ENCODE results near the gene CDH4.

The CDH4 gene

GRCh38 chr20:61580958-61581824 is 329.1 kb downstream of the CDH4 start:
- no peak for TF ChIP-seq CTCF (IDR thresholded peaks at IDR 0.05; ENCODE audit: low read depth, low read length)
- in situ Hi-C loops (cut with HindIII; ENCODE audit: low sequenced_read_pairs), result no loop called here
- no peak for DNase-seq (ENCODE audit: low read depth, low spot score)
- H3K4me3 ChIP-seq (ENCODE audit: low read depth, low read length), result no peak overlapping the region

GRCh38 chr20:61581825-61582188 is 329.7 kb downstream of the CDH4 start:
- TF ChIP-seq CTCF (IDR thresholded peaks at IDR 0.05; ENCODE audit: low read depth, low read length), result no peak
- no peak overlapping the region for H3K4me3 ChIP-seq (ENCODE audit: low read depth, low read length)
- DNase-seq (ENCODE audit: low read depth, low spot score), result no peak
- in situ Hi-C loops (cut with HindIII; ENCODE audit: low sequenced_read_pairs), result no loop called here

GRCh38 chr20:61582196-61582923 is 330.3 kb downstream of the CDH4 start:
- in situ Hi-C loops (cut with HindIII; ENCODE audit: low sequenced_read_pairs), result no loop called here
- no peak for DNase-seq (ENCODE audit: low read depth, low spot score)
- no peak for TF ChIP-seq CTCF (IDR thresholded peaks at IDR 0.05; ENCODE audit: low read depth, low read length)
- no peak overlapping the region for H3K4me3 ChIP-seq (ENCODE audit: low read depth, low read length)

GRCh38 chr20:61583356-61583755 is 331.3 kb downstream of the CDH4 start:
- in situ Hi-C loops (cut with HindIII; ENCODE audit: low sequenced_read_pairs), result no loop called here
- H3K4me3 ChIP-seq (ENCODE audit: low read depth, low read length), result no peak overlapping the region
- DNase-seq (ENCODE audit: low read depth, low spot score), result no peak
- TF ChIP-seq CTCF (IDR thresholded peaks at IDR 0.05; ENCODE audit: low read depth, low read length), result no peak

GRCh38 chr20:61584851-61585250 is 332.8 kb downstream of the CDH4 start:
- no peak overlapping the region for H3K4me3 ChIP-seq (ENCODE audit: low read depth, low read length)
- in situ Hi-C loops (cut with HindIII; ENCODE audit: low sequenced_read_pairs), result no loop called here
- TF ChIP-seq CTCF (IDR thresholded peaks at IDR 0.05; ENCODE audit: low read depth, low read length), result no peak
- DNase-seq (ENCODE audit: low read depth, low spot score), result no peak

- no peak for DNase-seq (ENCODE audit: low read depth, low spot score)
- no peak for TF ChIP-seq CTCF (IDR thresholded peaks at IDR 0.05; ENCODE audit: low read depth, low read length)
- in situ Hi-C loops (cut with HindIII; ENCODE audit: low sequenced_read_pairs), result no loop called here
- no peak overlapping the region for H3K4me3 ChIP-seq (ENCODE audit: low read depth, low read length)
Observed at GRCh38 chr20:61585764-61586163, 333.7 kb downstream of the CDH4 start.

Measured in astrocyte of the spinal cord (primary cell).